ENCODE measurements around the gene OLFML1. TPM values are rescaled to one million over a fixed set of nuclear protein-coding genes. Genes with fewer than 3 reads are reported as not detected.

The OLFML1 gene
- total RNA-seq, 1 donor from 2014 or later: not detected

DNA sequence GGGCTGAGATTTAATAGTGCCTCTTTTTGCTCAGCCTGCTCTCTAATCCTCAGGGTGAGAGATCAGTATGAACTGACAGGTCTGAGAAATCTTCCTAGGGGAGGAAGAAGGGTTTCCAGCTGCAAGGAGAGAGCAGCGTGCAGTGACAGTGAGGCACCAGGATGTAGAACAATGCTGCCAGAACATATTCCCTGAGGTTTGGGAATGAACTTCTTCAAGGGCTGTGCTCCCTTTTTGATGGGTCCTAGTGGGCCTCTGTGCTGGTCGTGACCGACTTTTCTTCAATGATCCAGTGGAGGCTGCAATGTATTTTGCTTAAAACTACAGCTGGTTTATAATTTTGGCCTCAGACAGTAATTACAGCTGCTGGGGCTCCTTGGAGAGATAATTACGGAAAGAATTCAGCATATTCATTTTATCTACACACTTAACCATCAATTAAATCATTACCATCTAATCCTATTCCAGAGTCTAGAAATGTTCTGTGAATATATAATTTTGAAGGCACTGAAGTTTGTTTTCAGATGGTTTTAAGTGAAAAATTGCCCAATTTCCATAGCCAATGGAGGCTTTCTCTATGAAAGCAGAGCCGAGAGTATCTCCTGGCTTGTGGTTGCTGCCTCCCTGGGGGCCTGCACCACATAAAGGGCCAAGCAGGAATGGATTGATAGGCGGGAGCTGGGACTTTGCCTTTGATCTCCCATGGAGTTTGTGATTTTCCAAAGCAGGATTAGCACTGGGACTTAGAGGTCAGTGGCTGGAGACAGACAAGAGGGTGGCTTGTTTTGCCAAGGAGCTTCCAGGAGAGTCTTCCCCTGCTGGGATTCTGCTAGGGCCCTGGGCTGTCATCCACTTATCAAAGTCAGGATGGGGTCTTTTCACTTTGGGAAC, 41.0 kb upstream of the OLFML1 start:
- H3K4me3 ChIP-seq (ENCODE audit: low read depth, low read length): no peak overlapping the region
- TF ChIP-seq, protein P1, sequence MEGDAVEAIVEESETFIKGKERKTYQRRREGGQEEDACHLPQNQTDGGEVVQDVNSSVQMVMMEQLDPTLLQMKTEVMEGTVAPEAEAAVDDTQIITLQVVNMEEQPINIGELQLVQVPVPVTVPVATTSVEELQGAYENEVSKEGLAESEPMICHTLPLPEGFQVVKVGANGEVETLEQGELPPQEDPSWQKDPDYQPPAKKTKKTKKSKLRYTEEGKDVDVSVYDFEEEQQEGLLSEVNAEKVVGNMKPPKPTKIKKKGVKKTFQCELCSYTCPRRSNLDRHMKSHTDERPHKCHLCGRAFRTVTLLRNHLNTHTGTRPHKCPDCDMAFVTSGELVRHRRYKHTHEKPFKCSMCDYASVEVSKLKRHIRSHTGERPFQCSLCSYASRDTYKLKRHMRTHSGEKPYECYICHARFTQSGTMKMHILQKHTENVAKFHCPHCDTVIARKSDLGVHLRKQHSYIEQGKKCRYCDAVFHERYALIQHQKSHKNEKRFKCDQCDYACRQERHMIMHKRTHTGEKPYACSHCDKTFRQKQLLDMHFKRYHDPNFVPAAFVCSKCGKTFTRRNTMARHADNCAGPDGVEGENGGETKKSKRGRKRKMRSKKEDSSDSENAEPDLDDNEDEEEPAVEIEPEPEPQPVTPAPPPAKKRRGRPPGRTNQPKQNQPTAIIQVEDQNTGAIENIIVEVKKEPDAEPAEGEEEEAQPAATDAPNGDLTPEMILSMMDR (conservative IDR thresholded peaks at IDR 0.05; ENCODE audit: low read depth, low read length): no peak
- DNase-seq (ENCODE audit: low read depth): no peak

DNA sequence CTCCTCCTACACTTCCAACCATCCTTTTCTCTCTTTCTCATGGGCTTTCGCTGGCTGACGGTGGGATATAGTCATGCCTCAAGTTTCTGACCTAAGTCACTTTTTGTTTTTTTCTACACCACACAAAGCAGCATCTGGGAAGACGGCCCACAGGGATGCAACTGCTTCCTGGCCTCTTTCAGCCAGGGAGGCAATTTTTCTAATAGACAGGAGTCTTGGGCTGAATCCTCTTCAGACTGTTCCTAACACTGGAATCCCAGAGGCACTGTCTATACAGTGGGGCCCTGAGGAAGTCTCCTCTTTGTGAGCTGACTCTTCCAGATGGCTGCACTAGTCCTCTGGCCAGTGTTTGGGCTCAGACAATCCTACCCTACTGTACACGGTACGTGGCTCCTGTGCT, 39.7 kb upstream of the OLFML1 start:
- no peak for DNase-seq (ENCODE audit: low read depth)
- H3K4me3 ChIP-seq (ENCODE audit: low read depth, low read length): no peak overlapping the region
- TF ChIP-seq, protein P1 (conservative IDR thresholded peaks at IDR 0.05; ENCODE audit: low read depth, low read length): no peak

DNA sequence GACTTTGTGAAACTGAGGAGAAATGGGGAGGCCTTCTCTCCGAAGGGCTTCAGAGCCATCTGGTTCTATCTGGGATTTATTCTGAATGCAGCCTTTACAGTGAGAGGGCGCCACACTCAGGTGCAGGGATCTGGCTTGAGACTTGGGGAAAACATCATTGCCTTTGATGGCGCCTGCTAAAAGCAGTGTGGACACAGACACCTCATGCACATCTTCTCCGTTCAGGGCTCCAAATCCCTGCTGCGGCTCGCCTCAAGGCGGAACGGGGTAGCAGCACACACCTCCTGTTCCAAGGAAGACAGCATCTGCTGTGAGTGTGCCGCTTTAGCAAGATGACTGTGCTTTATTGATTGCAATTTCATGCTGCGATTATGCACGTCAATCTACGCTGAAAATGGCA, 37.1 kb upstream of the OLFML1 start:
- DNase-seq (ENCODE audit: low read depth): no peak
- TF ChIP-seq, protein P1 (conservative IDR thresholded peaks at IDR 0.05; ENCODE audit: low read depth, low read length): no peak
- H3K4me3 ChIP-seq (ENCODE audit: low read depth, low read length): no peak overlapping the region

DNA sequence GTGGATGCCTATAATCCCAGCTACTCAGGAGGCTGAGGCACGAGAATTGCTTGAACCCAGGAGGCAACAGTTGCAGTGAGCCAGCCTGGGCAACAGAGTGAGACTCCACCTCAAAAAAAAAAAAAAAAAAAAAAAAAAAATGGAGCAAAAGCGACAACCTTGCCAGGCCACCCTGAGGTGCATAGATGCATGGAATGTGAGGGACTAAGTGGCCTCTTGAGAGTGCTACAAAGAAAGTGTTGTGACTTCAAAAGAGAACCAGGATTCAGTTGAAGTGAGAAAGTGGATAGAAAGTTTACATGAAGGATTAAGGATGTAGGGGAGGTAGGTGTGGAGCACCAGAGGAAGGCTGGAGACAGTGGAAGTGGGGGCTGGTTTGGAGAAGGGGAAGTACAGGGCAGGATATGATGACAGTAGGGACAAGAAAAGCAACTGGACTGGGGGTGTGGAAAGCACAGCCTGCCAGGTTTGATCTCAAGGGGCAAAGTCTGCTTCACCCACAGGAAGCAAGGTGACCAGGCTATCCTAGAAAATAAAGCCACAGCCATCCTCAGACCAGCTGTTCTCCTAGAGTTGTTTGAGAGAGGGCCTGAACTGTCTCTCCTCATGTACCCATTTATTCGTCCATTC, 36.0 kb upstream of the OLFML1 start:
- TF ChIP-seq, protein P1 (conservative IDR thresholded peaks at IDR 0.05; ENCODE audit: low read depth, low read length): no peak
- no peak overlapping the region for H3K4me3 ChIP-seq (ENCODE audit: low read depth, low read length)
- no peak for DNase-seq (ENCODE audit: low read depth)

DNA sequence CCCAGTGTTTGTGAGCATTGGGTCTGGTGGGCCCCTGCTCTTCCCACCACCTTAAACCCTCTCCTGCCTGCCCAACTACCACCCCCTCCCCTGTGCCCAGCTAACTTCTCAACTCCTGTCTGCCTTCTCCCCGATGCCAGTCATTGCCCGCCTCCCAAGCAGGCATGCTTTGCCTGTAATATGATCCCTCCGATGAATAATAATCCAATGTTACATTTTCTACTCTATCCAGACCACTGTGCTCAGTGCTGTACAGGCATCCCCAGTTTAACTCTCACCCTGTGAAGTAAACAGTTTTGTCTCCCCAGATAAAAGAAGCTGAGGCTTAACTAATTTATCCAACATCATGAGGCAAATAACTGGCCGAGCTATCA, 35.5 kb upstream of the OLFML1 start:
- TF ChIP-seq, protein P1 (conservative IDR thresholded peaks at IDR 0.05; ENCODE audit: low read depth, low read length): no peak
- H3K4me3 ChIP-seq (ENCODE audit: low read depth, low read length): no peak overlapping the region
- DNase-seq (ENCODE audit: low read depth): no peak

DNA sequence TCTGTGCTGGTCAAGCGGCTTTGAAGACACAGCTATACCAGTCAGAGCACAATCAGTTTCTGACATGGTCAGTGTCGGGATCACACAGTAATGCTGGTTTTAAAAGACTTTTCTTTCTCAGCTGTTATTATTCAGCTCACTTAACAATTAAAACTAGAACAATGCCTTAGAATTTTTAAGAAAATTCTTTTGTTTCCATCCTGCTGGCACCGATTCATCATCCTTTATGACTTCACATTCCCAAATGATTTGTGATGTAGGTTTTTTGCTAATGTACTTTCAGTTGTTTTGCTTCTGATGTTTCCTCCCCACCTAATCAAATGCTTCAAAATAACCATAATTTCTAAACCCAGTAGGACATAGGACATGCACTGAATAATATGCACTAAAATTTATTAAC, 34.5 kb upstream of the OLFML1 start:
- DNase-seq (ENCODE audit: low read depth): no peak
- H3K4me3 ChIP-seq (ENCODE audit: low read depth, low read length): no peak overlapping the region
- TF ChIP-seq, protein P1 (conservative IDR thresholded peaks at IDR 0.05; ENCODE audit: low read depth, low read length): no peak
